Gastroesophageal sphincter (tissue), 4 donors: ENCODE data around the gene AFF2. TPM values are rescaled to one million over a fixed set of nuclear protein-coding genes. Genes with fewer than 3 reads are reported as not detected.

Source experiments
- ATAC-seq: fragments of 150-250 bp; one replicate; pipeline ENCODE4 v1.9.1; 2016; ENCODE audit warnings: mild to moderate bottlenecking, moderate library complexity
- H3K27ac ChIP-seq, 4 donors: fragments of 200-600 bp; sonication (generic) in 3 of 4; 1 replicate in 3 of 4; 2 replicates in 1 of 4; pipeline ENCODE4 v1.5.1; 2016 to 2019
- H3K27me3 ChIP-seq: fragments of 200-600 bp; sonication (generic); one replicate; pipeline ENCODE4 v1.5.1; 2019
- H3K36me3 ChIP-seq, 2 donors: fragments of 200-600 bp; sonication (generic); one replicate each; pipeline ENCODE4 v1.5.1; 2019; ENCODE audit warnings: control low read depth in 1 of 2
- H3K4me1 ChIP-seq, 3 donors: fragments of 200-600 bp; sonication (generic); 1 replicate in 2 of 3; 2 replicates in 1 of 3; pipeline ENCODE4 v1.5.1; 2016 to 2019; ENCODE audit warnings: control low read depth in 2 of 3
- H3K4me3 ChIP-seq, 2 donors: fragments of 200-600 bp; sonication (generic); one replicate each; pipeline ENCODE4 v1.5.1; 2019; ENCODE audit warnings: mild to moderate bottlenecking in 1 of 2, moderate library complexity in 1 of 2
- H3K9me3 ChIP-seq, 3 donors: fragments of 200-600 bp; sonication (generic); one replicate each; pipeline ENCODE4 v1.5.1; 2017 to 2019; ENCODE audit warnings: control low read depth in 2 of 3
- EP300 ChIP-seq: sonication (generic); formaldehyde crosslinking; IDR thresholded peaks from one replicate; pipeline ENCODE4 v1.6.1; 2017; ENCODE audit warnings: antibody characterized with exemption, mild to moderate bottlenecking
- POLR2A ChIP-seq, 2 donors: fragments of 450-650 bp; IDR thresholded peaks; one replicate each; pipeline ENCODE4 v1.6.1; 2017; ENCODE audit warnings: antibody characterized with exemption in 2 of 2, mild to moderate bottlenecking in 2 of 2, moderate library complexity in 1 of 2
- POLR2AphosphoS5 ChIP-seq: sonication (generic); formaldehyde crosslinking; IDR thresholded peaks from one replicate; pipeline ENCODE4 v1.6.1; 2017; ENCODE audit warnings: antibody characterized with exemption
- WGBS, 2 donors: methylation state at CpG; one replicate each; pipeline ENCODE4 v1.1.5; 2018; ENCODE audit warnings: low coverage in 1 of 2; 5-methylcytosine and 5-hydroxymethylcytosine counted together
- total RNA-seq, 4 donors: library from RNA; depleted of rRNA; stranded (reverse); fragments of >200 nt; gene quantifications; one replicate each; pipeline ENCODE4 v1.1.0, GENCODE V29; 2016
- TF ChIP-seq, protein P1 (sequence below), 4 experiments: fragments of 200-600 bp in 2 of 4; fragments of 450-650 bp in 2 of 4; sonication (generic) in 1 of 4; IDR thresholded peaks; one replicate each; pipeline ENCODE4 v1.5.1; 2017 to 2019; ENCODE audit warnings: antibody characterized with exemption in 4 of 4, mild to moderate bottlenecking in 2 of 4, moderate library complexity in 2 of 4

AFF2 gene
- total RNA-seq, 4 donors from 2014 or later = 1.6 to 6.1 (median 3.6) TPM

DNA sequence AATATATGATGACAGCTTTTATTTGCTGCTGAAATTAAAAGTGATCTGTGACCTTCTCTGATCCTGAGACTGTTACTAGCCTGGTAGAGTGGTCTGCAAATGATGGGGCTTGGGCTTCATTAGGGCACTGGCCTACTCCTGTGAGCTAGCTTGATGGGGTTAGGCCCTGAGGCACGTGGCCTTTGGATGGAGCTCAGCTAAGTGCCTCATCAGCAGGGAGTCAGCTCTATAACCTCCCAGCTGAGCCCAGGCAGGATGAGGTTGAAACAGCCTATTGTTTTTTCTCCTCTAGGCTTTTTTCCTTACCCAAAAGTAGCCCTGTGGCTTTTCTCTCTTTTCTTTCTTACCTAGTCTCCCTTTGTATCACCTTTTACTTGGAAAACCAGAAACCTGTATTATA is 92.2 kb downstream of the AFF2 start:
- ATAC-seq = no peak
- Histone ChIP-seq H3K9me3 (no peaks in the 10 kb centered on the region), H3K36me3 (no peaks in the 10 kb centered on the region), H3K4me3 (no peak overlapping the region), H3K4me1 (no peaks in the 10 kb centered on the region), H3K27ac (no peak overlapping the region), H3K27me3 (no peaks in the 10 kb centered on the region)
- WGBS, 2 donors = no CpG with 5 or more reads among the region's 1 CpG
- TF ChIP-seq EP300 (no peak), POLR2AphosphoS5 (no peak), POLR2A (IDR thresholded peaks at IDR 0.05) (no peak)
- TF ChIP-seq, protein P1, sequence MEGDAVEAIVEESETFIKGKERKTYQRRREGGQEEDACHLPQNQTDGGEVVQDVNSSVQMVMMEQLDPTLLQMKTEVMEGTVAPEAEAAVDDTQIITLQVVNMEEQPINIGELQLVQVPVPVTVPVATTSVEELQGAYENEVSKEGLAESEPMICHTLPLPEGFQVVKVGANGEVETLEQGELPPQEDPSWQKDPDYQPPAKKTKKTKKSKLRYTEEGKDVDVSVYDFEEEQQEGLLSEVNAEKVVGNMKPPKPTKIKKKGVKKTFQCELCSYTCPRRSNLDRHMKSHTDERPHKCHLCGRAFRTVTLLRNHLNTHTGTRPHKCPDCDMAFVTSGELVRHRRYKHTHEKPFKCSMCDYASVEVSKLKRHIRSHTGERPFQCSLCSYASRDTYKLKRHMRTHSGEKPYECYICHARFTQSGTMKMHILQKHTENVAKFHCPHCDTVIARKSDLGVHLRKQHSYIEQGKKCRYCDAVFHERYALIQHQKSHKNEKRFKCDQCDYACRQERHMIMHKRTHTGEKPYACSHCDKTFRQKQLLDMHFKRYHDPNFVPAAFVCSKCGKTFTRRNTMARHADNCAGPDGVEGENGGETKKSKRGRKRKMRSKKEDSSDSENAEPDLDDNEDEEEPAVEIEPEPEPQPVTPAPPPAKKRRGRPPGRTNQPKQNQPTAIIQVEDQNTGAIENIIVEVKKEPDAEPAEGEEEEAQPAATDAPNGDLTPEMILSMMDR (IDR thresholded peaks at IDR 0.05) = no peak

DNA sequence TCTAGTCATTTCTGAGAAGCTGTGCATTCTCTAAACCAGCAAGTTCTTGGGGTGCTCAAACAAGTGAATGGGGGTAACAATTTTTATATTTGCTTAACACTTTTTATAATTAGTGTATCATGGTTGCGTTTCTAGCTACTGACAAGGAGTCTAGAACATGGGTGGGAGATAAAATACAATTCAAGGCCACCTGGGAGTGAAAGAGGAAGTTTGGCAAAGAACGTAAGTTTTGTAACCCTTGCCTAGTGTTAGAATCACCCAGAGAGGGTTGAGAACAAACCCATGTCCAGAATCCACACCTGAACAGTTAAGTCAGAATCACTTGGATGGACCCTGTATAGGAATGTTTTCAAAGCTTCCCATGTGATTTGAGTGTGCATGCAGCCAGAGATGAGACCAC is 92.7 kb downstream of the AFF2 start:
- Histone ChIP-seq H3K9me3 (no peaks in the 10 kb centered on the region), H3K4me3 (no peak overlapping the region), H3K4me1 (no peaks in the 10 kb centered on the region), H3K27ac (no peak overlapping the region), H3K27me3 (no peaks in the 10 kb centered on the region), H3K36me3 (no peaks in the 10 kb centered on the region)
- 83 to 100% methylated on average over 1 of the region's 2 CpGs for WGBS, 2 donors
- TF ChIP-seq, protein P1 (IDR thresholded peaks at IDR 0.05) = no peak
- TF ChIP-seq POLR2AphosphoS5 = no peak
- no peak for TF ChIP-seq POLR2A (IDR thresholded peaks at IDR 0.05)
- no peak for TF ChIP-seq EP300
- ATAC-seq = no peak

DNA sequence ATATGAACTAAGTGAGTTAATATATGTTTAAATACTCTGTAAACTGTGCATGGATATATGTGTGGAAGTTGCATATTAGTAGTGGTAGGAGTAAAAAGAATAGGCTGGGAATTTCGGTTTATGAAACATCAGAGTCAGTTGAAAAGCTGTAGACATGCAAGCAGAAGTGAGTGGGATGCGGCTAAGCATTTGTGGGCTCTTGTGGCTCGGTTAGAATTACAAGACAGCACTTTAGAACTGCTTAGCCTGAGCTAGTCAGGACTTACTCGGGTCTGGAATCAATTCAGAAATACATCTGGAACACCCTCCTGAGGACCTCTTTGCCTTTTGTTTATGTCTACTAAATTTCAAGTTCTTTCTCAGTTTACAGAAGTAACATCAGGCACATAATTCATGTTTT is 93.6 kb downstream of the AFF2 start:
- Histone ChIP-seq H3K36me3 (no peaks in the 10 kb centered on the region), H3K27me3 (no peaks in the 10 kb centered on the region), H3K27ac (no peak overlapping the region), H3K4me3 (no peak overlapping the region), H3K4me1 (no peaks in the 10 kb centered on the region), H3K9me3 (no peaks in the 10 kb centered on the region)
- no peak for TF ChIP-seq EP300
- no peak for TF ChIP-seq POLR2A (IDR thresholded peaks at IDR 0.05)
- TF ChIP-seq POLR2AphosphoS5 = no peak
- TF ChIP-seq, protein P1 (IDR thresholded peaks at IDR 0.05) = no peak
- WGBS, 2 donors = 29 to 44% methylated on average over 1 to 4 of the region's 4 CpGs
- no peak for ATAC-seq

DNA sequence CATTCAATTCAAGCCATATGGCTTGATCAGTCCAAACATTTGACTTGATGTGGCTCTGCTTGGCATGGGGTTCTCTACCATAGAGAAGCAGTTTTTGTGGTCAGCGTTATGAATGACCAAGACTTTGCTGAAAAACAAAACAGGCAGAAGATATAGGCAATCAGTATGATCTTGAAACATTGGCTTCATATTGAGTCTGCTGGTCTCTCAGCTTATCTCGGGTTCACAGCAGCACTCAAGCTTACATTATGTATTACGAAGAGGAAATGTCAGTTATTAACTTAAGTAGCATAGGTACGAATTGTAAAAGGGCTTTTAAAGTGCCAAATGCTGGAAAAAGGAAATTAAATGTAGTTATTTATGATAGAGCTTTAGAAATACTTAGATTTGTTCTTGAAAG is 99.0 kb downstream of the AFF2 start:
- Histone ChIP-seq H3K27ac (no peak overlapping the region), H3K36me3 (no peaks in the 10 kb centered on the region), H3K27me3 (no peaks in the 10 kb centered on the region), H3K4me1 (no peaks in the 10 kb centered on the region), H3K9me3 (no peaks in the 10 kb centered on the region), H3K4me3 (no peak overlapping the region)
- TF ChIP-seq EP300 = no peak
- no peak for ATAC-seq
- WGBS, 2 donors = 51 to 52% methylated on average over 4 of the region's 4 CpGs

DNA sequence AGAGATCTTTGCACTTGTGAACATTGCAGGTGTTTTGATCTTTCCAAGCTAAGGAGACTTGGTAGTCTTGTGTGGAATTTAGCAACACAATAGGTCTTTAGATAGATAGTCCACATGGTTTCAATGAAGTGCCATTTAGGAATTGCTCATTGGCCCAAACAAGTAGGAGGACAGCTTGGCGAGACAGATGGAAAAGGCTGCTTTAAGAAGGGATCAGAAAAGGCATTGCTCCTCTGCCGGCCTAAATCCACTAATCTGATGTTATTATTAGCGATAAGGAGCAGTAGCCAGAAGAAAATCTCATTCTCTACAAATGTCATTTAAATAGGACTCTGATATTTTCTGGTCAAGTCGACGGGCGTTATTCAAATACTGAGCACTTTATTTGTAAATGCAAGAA is 99.7 kb downstream of the AFF2 start:
- no peak for ATAC-seq
- WGBS, 2 donors = 63 to 70% methylated on average over 3 to 6 of the region's 6 CpGs
- Histone ChIP-seq H3K9me3 (no peaks in the 10 kb centered on the region), H3K27me3 (no peaks in the 10 kb centered on the region), H3K4me3 (no peak overlapping the region), H3K27ac (no peak overlapping the region), H3K4me1 (no peaks in the 10 kb centered on the region), H3K36me3 (no peaks in the 10 kb centered on the region)
- TF ChIP-seq POLR2AphosphoS5 = no peak
- TF ChIP-seq POLR2A (IDR thresholded peaks at IDR 0.05) = no peak

DNA sequence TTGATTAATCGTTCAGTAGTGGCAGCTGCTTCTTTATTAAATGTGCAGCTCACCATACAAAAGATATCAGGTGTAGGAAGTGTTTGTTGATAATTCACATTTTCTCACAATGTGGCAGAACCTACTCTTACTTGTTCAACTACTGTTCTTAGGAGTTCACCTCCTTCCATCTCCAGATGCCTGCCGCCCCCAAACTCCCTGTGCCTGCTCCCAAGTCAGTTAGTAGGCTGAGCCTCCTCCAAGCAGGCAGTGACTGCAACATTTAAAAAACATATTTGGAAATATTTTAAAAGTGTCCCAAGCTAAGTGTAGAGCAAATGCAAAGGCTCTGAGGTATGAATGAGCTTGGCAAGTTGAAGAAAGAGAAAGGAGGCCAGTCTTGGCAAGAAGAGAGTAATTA is 100.2 kb downstream of the AFF2 start:
- ATAC-seq = no peak
- no peaks in the 10 kb centered on the region for H3K9me3 ChIP-seq
- WGBS, 2 donors = 89 to 90% methylated on average over 2 of the region's 2 CpGs

More for the DNA sequence above, 100.2 kb downstream of the AFF2 start:
- H3K27me3 ChIP-seq = no peaks in the 10 kb centered on the region
- no peak overlapping the region for H3K27ac ChIP-seq
- H3K4me3 ChIP-seq = no peak overlapping the region
- TF ChIP-seq, protein P1 (IDR thresholded peaks at IDR 0.05) = no peak
- TF ChIP-seq POLR2A (IDR thresholded peaks at IDR 0.05) (no peak), POLR2AphosphoS5 (no peak), EP300 (no peak)
- H3K4me1 ChIP-seq = no peaks in the 10 kb centered on the region
- H3K36me3 ChIP-seq = no peaks in the 10 kb centered on the region
